ENCODE results near the gene SUSD1.

GRCh38 chr9:112115109-112115508 is 60.0 kb downstream of the SUSD1 start:
- TF ChIP-seq CTCF (IDR thresholded peaks at IDR 0.05; ENCODE audit: low read depth, low read length, missing input control) (no peak), MAX (IDR thresholded peaks at IDR 0.05) (no peak), YY1 (IDR thresholded peaks at IDR 0.05) (peak; percentile 95), TAF1 (conservative IDR thresholded peaks at IDR 0.05) (no peak), SP1 (IDR thresholded peaks at IDR 0.05) (peak; percentile 44), REST (IDR thresholded peaks at IDR 0.05) (peak; percentile 61), ATF3 (IDR thresholded peaks at IDR 0.05) (no peak), ZBTB33 (IDR thresholded peaks at IDR 0.05) (no peak), GABPA (IDR thresholded peaks at IDR 0.05 in 1 of 2, conservative IDR thresholded peaks at IDR 0.05 in 1 of 2) (no peak), RAD21 (IDR thresholded peaks at IDR 0.05) (peak; percentile 47 to 61), HNF4A (conservative IDR thresholded peaks at IDR 0.05) (peak; percentile 38 to 56), JUND (IDR thresholded peaks at IDR 0.05) (peak in 1 of 2 donors; percentile 19), EGR1 (IDR thresholded peaks at IDR 0.05; ENCODE audit: low read depth in 2 of 2) (no peak), FOXA1 (IDR thresholded peaks at IDR 0.05) (no peak)

Measured in liver (tissue), 3 donors.